SU-DHL-6 (cell line): ENCODE data around the gene CLEC14A.

Experiments used
- CTCF ChIP-seq: fragments of 200-600 bp; sonication (generic); IDR thresholded peaks from one replicate; pipeline ENCODE4 v1.5.1; 2017; ENCODE audit warnings: antibody characterized with exemption, mild to moderate bottlenecking, low read length, moderate library complexity; ENCODE audit not compliant: insufficient read depth, poor library complexity, severe bottlenecking
- EZH2phosphoT487 ChIP-seq: fragments of 200-600 bp; sonication (generic), shearing (Covaris generic); conservative IDR thresholded peaks from 2 replicates; pipeline ENCODE4 v1.6.1; 2018; ENCODE audit warnings: mild to moderate bottlenecking, antibody characterized with exemption, low read length, moderate library complexity, mixed read lengths

- TF ChIP-seq CTCF, result no peak
- TF ChIP-seq EZH2phosphoT487, result no peak
Measured at GRCh38 chr14:38291681-38292467, 36.0 kb upstream of the CLEC14A start.
